Subcutaneous adipose tissue (tissue), 4 donors: ENCODE results near the gene GRAMD2B. TPM values are rescaled to one million over a fixed set of nuclear protein-coding genes. Genes with fewer than 3 reads are reported as not detected.

Source experiments
- CTCF ChIP-seq: fragments of 450-650 bp; IDR thresholded peaks from one replicate; pipeline ENCODE4 v1.5.1; 2016; ENCODE audit warnings: low read depth, mild to moderate bottlenecking, control low read depth, antibody characterized with exemption, moderate library complexity
- total RNA-seq, 4 donors: library from RNA; depleted of rRNA; stranded (reverse); fragments of >200 nt; gene quantifications; one replicate each; pipeline ENCODE4 v1.1.0, GENCODE V29; 2016

GRAMD2B gene
- total RNA-seq, 4 donors from 2014 or later = 30.3 to 50.9 (median 32.7) TPM

- no peak for TF ChIP-seq CTCF
Measured at GRCh38 chr5:126415789-126416188, 7.4 kb upstream of the GRAMD2B start.

GRCh38 chr5:126416266-126416925 is 6.8 kb upstream of the GRAMD2B start:
- no peak for TF ChIP-seq CTCF

GRCh38 chr5:126417178-126417577 is 6.0 kb upstream of the GRAMD2B start:
- no peak for TF ChIP-seq CTCF

- TF ChIP-seq CTCF = no peak
Measured at GRCh38 chr5:126419102-126419501, 4.1 kb upstream of the GRAMD2B start.

- TF ChIP-seq CTCF = no peak
Measured at GRCh38 chr5:126428421-126428820, 5.2 kb downstream of the GRAMD2B start.

GRCh38 chr5:126430631-126431030 is 7.4 kb downstream of the GRAMD2B start:
- TF ChIP-seq CTCF = no peak

- TF ChIP-seq CTCF = no peak
Measured at GRCh38 chr5:126433701-126434100, 10.5 kb downstream of the GRAMD2B start.
